SKM-1 treated with dmso at 0.1 percent for 144 hours (cell line): ENCODE data around the gene ERCC2.

Source experiments
- DNase-seq: peaks from one replicate; lab custom pipeline; 2025; ENCODE audit not compliant: unreplicated experiment; lab: John Stamatoyannopoulos, UW

Gene ERCC2

DNA sequence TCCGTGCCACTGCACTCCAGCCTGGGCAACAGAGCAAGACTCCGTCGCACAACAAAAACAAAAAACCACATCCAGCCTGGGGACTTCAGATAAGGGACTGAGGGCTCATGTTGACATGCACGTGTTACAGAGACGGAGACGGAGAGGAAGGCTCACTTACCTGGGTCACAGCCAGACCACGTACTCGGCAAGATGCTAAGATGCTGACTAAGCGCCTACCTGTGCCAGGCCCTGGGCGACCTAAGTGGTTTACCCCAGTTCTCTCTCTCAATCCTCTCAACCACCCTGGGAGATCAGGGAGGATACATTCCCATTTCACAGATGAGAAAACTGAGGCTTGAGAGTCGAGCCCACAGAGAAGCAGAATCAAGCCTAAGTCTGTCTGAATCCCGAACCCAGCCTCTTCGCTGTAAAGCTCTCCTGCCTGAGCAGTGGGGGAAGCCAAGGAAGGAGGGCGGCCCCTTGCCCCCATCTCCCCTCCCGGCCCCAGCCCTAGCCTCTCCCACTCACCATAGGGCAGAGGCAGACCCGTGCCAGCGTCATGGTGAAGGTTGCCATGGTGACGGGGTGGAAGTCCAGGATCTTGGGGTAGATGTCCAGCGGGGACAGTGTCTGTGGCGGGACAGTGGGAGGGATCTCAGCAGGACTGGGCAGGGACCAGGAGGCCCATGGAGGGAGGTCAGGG lies 13.5 kb downstream of the ERCC2 start:
- no peak for DNase-seq

DNA sequence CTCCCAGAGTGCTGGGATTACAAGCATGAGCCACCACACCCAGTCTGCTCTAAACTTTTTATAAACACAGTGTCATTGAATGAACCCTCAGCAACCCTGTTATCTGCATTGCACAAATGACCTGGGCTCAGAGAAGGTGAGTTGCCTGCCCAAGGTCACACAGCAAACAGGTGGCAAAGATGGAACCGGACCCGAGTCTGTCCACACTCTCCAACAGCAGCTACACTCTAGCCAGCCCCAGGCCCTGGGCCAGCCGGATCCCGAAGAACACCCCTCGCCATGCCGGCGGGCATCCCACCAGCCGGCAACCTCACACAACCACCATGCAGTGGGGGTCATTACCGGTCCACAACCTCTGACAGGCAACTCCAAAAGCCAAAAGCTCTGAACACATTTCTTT lies 14.5 kb downstream of the ERCC2 start:
- no peak for DNase-seq

DNA sequence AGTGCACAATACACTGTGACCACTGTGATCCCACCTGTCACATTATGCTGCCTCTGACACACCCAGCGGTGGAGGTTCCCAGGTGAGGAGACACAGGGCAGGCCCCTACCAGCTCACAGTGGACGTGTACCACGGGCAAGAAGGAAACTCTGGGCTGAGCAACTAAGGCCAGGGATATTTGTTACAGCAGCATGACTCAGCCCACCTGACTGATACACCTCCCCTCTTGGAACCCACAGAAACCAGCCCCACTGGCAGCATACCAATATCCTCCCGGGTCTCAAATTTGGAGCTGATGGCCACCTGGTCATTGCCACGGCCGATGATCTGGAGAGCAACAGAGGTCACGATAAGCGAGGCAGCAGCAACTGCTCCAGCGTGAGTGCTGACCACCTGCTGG lies 15.0 kb downstream of the ERCC2 start:
- no peak for DNase-seq

DNA sequence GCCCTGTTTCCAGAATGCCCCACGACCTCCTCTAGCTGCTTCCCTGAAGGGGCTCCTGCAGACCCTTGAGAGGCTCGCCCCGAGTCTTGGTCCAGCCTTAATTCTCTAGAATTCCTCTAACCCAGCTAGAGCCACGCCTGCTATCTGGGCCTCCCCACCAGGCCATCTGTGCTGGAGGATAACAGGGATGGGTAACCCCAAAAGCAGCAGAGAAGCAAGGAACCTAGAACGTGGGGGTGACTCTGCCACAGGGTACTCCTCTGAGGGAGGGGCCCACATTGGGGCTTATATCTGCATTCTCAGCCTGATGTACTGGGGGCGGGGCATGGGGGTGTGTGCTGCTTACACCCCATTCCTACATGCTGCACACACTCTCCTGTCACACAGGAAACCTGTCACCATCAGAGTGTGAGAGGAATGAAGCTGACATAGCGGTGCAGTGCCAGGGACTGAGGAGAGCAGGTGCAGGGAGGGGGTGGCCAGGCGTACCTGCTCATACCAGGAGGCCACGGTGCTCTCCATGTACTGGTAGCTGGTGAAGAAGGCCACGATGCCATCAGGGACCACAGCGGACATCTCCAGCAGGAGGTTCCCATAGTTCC lies 16.0 kb downstream of the ERCC2 start:
- DNase-seq: no peak

DNA sequence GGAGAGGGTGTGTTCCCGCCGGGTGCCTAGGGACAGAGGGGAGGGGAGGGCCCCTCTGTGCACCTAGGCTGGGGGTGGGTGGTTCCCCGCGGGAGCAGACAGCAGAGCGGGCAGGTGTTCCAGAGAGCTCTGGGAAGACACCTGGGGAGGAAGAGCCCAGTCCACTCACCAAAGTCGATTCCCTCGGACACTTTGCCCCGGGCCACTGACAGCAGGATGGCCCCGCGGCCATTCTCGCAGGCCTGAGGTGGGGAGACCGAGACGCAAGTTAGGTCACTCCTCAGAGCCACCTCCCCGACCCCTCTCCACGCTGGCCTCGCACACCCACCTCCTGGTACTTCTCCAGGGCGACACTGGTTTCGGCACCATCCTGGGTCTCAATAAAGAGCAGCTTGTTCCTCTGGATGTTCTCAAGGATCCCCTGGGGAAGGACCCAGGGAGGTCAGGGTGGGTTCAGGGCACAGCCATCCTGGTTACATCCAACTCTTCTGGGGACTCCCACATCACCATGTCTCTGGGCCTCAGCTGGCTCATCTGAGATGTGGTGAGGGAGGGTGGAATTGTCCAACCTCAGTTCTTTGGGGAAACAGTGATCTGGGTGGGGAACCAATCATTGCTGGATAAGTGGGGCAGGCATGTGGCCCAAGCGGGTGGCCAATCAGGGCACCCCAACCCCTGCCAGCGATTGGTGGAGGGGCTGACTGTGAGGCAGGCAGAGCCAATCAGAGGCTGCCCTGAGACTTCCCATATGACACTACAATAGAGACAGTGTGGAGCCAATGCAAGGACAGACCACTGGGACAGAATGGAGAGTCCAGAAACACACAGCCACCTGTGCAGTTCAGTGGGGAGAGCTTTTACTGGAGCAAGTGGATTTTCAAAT lies 17.2 kb downstream of the ERCC2 start:
- no peak for DNase-seq

DNA sequence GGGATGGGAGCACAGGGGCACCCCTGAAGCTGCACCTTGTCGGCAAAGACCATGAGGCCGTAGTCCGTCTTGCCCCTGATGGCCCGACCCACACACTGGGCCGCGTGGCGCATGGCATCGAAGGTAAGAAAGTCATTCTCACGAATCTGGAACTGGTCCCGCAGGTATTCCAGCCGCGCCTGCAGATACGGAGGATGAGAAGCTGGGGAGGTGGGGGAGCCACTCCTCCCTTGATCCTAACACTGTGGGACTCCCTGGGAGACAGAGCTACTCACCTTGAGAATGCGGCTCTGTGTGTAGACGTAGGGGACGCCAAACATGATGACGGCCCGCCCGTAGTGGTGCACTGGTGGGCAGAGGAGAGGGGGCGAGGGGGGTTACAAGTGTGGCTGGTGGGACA lies 17.9 kb downstream of the ERCC2 start:
- no peak for DNase-seq

DNA sequence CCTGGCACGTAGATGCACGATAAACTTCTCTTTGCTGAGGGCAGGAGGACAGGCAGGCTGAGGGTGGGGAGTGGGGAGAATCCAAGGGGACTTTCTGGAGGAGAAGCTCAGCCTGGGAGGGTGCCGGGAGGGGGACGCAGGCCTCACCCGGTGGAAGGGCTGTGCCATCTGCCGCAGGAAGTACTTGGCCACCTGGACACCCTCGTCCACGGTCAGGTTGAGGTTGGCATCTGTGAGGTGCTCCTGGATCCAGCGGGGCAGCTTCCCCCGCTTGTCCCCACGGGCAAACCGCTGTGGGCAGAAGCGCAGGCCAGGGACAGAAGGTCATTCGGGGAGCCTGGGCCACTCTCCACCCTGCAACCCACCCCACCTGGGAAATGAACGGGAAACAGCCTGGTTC lies 18.3 kb downstream of the ERCC2 start:
- no peak for DNase-seq

DNA sequence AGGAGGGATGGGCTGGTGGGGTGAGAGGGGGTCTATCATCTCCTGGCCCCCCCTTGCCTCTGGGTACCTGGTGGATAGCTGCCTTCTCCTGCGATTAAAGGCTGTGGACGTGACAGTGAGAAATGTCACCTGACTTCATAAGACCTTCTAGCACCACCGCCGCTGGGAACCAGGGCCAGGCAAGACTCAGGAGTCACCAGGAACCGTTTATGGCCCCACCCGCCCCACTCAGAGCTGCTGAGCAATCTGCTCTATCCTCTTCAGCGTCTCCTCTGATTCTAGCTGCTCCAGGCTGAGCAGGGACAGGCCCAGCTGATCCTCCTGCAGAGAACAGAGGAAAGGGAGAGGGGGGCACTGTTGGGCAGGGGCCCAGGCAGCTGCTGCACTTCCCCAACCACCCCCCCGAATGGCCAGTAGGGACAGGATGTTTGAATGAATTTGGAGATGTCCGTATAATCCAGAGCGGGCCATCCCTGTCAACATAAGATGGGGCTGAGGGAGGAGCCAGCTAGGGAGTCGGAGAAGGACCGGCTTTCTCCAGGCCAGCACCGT lies 18.9 kb downstream of the ERCC2 start:
- no peak for DNase-seq

DNA sequence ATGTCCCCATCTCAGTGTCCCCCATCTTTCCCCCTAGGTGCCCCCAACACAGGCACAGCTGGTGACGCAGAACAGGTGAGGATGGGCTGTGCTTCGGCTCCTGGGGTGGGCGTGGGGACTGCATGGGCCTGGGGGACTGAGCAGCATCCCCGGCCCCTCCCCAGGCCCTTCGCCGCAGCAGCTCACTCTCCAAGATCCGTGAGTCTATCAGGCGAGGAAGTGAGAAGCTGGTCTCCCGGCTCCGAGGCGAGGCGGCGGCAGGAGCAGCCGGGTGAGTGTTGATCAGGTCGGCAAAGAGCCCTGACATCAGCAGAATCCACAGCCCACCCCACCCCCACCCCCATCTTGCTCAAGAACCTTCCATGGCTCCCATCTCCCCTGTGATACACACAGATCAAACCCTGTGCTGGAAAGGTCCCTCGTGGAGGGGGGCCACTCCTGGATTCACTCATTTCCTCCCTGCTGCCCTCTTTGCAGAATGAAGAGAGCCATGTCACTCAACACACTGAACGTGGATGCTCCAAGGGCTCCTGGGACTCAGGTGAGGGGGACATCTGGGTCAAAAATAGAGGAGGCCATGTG lies 19.8 kb downstream of the ERCC2 start:
- no peak for DNase-seq

DNA sequence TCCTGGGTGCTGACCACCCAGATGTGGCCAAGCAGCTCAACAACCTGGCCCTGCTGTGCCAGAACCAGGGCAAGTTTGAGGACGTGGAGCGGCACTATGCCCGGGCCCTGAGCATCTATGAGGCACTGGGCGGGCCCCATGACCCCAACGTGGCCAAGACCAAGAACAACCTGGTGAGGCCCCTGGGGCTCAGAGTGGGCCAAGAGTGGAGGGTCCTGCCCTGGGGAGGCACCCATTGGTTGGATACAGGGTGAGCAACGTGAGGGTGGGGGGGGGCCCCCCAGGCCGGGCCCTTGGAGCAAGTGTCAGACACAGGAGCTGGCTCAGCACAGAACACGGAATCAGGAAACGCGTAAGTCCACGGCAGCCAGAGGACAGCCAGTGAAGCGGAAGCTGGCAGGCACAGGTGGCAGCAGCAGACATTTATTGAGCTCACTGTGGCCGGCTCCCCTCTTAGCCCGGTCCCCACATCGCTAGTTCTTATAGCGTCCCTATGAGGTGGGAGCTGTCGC lies 20.9 kb downstream of the ERCC2 start:
- DNase-seq: no peak

DNA sequence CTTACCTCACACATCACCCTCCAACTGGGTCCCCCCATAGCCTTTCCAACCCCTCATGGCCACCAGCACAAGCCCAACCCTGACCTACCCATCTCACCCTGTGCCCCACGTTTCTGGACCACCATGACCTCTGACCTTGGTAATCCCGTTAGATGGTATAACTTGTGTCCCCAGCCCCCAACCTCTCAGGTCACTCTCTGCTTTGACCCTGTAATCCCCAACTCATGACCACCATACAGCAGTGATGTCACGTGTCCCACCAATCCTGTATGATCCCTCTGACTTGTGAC lies 21.3 kb downstream of the ERCC2 start:
- DNase-seq: no peak

DNA sequence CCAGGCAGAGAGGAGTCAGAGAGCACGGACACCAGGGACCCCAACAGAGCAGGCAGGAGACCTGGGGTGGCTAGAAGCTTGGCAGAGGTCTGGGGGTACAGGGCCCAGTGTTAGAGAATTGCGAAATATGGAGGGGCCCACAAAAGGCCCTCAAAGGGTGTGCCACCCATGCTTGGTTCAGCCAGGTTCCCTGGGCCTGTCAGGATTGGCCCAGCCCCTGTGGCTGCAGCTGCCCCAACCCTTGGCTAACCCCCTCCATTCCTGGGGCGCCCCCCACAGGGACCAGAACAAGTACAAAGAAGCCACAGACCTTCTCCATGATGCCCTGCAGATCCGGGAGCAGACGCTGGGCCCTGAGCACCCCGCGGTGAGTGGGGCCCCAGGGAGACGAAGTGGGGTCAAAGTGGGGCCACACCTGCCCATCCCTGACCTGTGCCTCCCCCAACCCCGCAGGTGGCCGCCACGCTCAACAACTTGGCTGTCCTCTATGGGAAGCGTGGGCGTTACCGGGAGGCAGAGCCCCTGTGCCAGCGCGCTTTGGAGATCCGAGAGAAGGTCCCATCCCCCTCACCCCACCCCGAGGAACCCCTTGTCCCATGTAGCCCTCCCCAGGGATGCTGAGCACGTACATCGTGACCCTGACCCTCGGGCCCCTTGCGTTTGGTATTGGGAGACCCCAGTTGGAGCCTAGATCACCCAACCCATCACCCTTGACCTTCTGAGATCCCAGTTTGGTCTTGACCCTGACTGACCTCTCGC lies 21.8 kb downstream of the ERCC2 start:
- no peak for DNase-seq

DNA sequence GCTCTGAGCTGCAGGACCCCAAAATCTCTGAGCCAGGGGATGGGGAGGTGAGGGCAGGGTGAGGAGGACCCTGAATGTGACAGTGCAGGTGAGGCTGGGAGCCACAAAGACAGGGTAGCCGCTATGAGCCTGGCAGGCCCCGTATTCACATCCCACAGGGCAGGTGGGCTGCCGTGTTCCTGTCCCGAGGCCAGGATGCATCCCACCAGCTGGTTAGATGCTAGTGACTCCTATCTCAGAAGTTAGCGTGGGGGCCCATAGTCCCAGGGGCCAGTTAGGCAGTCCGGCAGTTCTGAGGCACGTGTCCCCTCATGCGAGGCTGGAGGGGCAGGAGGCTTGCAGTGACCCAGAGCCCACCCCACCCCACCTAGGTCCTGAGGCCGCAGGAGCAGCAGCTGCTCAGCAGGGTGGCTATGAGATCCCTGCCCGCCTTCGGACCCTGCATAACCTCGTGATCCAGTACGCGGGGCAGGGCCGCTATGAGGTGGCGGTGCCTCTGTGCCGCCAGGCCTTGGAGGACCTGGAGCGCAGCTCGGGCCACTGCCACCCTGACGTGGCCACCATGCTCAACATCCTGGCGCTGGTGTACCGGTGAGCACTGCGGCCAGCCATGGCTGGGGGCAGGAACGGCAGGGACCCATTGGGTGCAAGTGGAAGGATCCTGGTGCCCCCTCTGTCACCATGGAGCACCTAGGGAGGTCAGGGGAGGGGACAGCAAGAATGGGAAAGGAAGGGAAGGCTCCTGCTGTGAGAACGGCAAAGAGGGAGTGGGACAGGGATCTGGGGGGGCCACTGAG lies 22.6 kb downstream of the ERCC2 start:
- no peak for DNase-seq

DNA sequence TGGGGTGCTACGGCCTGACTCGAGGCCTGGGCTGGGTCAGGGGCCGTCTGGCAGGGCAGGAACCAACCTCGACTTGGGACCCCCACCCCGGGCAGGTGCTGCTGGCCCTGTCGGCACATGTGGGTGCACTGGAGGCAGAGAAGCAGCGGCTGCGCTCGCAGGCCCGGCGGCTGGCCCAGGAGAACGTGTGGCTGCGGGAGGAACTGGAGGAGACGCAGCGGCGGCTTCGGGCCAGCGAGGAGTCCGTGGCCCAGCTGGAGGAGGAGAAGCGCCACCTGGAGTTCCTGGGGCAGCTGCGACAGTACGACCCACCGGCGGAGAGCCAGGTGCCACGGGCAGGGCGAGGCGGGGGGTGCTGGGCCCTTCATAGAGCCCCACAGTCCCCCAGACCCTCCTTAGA lies 23.9 kb downstream of the ERCC2 start:
- no peak for DNase-seq

DNA sequence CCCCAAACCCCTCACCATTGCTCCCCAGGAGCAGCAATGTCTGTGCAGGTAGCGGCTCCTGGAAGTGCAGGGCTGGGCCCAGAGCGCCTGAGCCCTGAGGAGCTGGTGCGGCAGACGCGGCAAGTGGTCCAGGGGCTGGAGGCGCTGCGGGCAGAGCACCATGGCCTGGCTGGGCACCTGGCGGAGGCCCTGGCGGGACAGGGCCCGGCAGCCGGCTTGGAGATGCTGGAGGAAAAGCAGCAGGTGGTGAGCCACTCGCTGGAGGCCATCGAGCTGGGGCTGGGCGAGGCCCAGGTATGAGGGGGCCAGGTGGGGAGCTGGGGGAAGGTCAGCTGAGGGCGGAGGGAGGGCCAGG lies 24.9 kb downstream of the ERCC2 start:
- no peak for DNase-seq

DNA sequence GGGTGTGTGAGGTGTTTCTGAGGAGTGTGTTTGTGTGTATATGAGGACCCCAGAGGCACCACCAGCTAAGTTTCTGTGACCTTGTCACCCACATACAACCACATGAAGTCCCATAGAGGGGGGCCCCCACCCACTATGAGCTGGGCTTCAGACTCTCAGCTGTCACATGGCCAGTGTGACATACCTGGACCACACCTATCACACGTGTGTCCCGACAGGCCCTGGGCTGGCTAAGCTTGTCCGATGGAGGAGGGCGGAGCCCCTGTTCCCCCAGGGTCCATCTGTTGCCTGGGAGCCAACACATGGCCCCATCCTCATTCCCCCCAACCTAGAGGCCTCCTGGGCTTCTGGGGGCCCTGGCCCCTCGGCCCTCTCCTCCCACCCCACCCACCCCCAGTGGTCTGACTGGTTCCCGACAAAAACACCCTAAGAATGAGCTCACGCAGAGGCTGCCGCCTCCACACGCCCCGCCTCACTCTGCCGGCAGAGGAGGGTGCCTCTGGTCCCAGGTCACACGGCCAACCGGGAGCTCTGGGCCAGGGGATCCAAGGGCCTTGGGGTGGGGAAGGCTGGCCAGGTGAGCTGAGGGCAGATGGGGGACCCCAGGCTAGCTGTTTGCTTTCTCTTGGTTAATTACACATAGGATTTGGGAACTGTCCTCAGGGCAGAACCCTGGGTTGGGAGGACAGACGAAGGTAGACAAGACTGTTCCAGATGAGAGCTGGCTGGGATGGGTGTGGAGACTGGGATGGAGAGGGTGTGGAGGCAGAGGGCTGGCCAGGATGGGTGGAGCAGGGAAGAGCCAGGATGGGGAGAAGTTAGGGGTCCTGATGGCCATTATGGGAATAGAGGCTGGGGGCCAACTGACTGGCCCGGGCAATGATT lies 25.5 kb downstream of the ERCC2 start:
- DNase-seq: no peak

DNA sequence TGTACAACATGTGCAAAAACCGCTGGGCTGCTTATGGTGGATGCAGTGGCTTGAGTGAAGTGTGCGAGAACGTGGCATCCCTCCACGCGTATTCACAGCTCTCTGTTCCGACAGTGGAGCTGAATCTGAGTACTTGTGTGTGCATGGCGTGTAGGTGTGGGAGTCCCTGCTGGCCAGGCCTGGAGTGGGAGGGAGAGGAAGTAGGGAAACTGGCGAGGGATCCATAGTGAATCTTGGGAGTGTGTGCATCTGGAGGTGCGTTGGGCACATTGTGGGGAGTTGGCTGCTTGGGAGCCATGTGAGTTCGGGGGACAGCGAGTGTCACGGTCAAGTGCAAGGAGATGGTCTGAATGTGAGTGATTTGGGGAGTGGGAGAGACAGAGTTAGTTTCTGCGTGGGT lies 27.5 kb downstream of the ERCC2 start:
- DNase-seq: no peak

DNA sequence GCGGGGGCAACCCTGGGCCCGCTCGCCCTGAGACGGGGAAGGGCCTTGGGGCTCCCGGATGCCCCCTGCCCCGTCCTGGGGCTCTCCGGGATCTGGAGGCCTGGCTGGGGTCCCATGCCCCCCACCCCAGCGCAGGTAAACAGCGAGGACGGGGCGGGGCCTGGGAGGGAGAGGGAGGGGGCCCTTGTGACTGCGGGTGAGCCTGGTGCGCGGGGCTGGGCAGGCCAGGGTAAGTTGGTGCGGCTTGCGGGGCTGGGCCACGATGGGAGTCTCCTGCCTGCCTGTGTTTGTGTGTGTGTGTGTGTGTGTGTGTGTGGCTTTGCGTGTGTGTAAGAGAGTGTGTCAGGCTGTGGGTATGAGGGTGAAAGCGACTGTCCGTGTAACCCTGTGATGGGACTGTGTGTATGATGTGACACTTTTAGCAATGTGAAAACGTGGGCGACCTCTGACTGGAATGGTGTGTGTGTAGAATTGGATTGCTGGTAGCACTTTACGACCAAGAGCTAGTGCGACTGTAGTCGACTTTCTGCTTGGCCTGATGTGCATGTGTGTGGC lies 29.4 kb downstream of the ERCC2 start:
- DNase-seq: no peak
